Stimulated activated CD4-positive, alpha-beta T cell treated with anti-CD3 and anti-CD28 coated beads, TNF-alpha, amount 100 ng/mL, for 48 hours (primary cell): ENCODE measurements around the gene CHMP1B.

ENCODE experiments used
- DNase-seq, 3 donors: peaks; one replicate each; pipeline ENCODE4 v3.0.0-alpha.2; 2020; ENCODE audit warnings: low read depth in 3 of 3

The CHMP1B gene

DNA sequence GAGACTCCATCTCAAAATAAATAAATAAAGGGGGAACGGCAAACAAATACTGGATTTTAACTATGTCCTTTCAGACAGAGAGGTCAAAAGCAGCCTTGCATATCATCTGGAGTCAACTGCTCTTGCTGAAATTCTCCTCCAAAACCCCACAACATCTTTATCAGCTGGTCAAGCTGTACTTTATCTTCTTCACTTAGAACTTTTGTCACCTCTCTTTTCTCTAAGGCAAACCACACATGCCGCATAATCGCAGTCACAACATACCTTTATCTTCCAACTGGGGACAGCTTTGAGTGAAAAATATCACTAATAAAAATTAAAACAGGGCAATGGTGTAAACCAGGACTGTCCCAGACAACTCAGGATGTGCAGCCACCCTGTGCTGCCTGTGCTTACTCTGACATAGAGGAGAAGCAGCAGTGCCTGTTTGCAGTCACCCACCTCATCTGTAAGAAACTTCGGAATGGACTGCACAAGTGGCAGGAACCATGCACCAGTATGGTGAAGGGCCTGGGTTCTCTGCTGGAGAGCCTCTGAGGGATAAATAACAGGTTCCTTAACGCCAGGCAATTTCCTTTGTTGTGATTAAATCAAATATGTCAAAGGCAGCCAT lies 50.7 kb downstream of the CHMP1B start:
- no peak for DNase-seq

DNA sequence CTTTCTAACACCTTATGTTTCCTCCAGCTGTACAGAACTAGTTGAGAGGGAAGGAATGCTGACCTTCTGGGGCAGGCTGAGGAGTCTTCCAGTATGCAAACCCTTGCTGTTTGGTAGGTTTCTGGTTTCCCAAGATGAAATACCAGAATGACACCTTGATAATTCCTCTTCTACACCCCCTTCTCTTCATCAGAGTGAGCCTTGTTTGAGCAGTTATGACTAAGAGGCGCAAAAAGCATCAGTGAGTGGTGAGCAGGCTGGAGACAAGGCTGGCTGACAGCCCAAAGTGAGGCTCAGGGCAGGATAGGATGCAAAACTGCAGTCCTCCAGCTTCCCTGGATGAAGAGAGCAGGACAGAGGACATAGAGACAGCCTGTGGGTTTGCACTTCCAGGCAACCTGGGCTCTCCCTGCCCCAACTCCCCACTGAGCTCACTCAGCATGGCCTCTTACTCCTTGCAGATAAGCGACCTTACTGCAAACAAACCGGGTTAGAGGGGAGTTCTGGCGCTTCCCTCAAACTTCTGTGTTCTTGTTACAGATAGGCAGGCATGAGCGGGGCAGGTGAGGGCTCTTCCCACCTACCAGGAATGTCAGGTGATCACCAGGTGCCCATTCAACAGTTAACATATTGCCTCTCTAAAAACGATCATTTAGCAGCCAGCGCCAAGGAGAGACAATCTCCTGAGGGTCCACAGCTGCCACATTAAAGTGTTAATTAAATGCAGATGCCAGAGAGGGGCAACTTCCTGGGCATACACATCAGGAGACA lies 51.5 kb downstream of the CHMP1B start:
- DNase-seq: no peak
